Measurements from ENCODE around the gene RNF38.
"Not testable (repeated sequence)": the region's sequence is repeated elsewhere in the genome, so short reads cannot be mapped to it uniquely, and the experiment has no call there.

The RNF38 gene

DNA sequence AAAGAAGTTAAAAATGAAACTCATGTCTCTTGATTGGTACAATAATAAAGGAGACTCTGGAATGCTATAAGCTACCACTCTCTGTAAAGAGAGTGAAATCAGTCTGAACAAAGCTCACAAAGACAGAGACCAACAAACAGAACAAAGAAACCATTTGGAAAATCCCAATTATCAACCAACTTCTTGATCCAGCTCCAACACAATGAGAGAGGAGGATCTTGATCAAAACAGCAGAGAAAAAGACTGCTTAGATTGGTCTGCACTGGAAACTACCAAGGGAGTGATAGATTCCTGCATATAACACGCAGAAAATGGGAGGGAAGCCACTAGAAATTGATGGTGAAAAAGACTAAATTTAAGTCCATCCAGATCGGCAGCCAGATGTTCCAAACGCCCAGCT lies 23.1 kb upstream of the RNF38 start:
- Histone ChIP-seq H3K27ac (ENCODE audit: extremely low read depth, low read depth, low read length) (no peak overlapping the region), H3K4me3 (ENCODE audit: low read depth, low read length) (no peak overlapping the region), H3K4me1 (ENCODE audit: control insufficient read depth, insufficient read depth, low read length) (peaks cover 4% of the 10 kb centered on the region; the same call in 1 of the 2 replicates), H3K36me3 (ENCODE audit: control insufficient read depth in 2 of 2, insufficient read depth in 1 of 2, low read length in 2 of 2) (no peaks in the 10 kb centered on the region), H3K9me3 (ENCODE audit: control insufficient read depth, insufficient read depth, low read depth, low read length) (no peaks in the 10 kb centered on the region)
- no peak for TF ChIP-seq HOXC10 (CRISPR knock-in tag; IDR thresholded peaks at IDR 0.05)
- no peak for TF ChIP-seq ZNF747 (tag by site-specific recombination; IDR thresholded peaks at IDR 0.05)
- no peak for TF ChIP-seq ZNF654 (tag by site-specific recombination; IDR thresholded peaks at IDR 0.05; ENCODE audit: low read depth)
- TF ChIP-seq ZNF112 (tag by site-specific recombination; IDR thresholded peaks at IDR 0.05) = no peak
- no peak for TF ChIP-seq ZXDB (tag by site-specific recombination; IDR thresholded peaks at IDR 0.05)
- TF ChIP-seq OSR2 (tag by site-specific recombination; IDR thresholded peaks at IDR 0.05) = no peak
- no peak for TF ChIP-seq SP3 (tag by site-specific recombination; IDR thresholded peaks at IDR 0.05)
- TF ChIP-seq ZSCAN18 (tag by site-specific recombination; IDR thresholded peaks at IDR 0.05) = no peak
- TF ChIP-seq ZNF266 (tag by site-specific recombination; IDR thresholded peaks at IDR 0.05; ENCODE audit: low read depth) = no peak
- TF ChIP-seq ZNF146 (tag by site-specific recombination; IDR thresholded peaks at IDR 0.05) = no peak
- TF ChIP-seq, protein P1, sequence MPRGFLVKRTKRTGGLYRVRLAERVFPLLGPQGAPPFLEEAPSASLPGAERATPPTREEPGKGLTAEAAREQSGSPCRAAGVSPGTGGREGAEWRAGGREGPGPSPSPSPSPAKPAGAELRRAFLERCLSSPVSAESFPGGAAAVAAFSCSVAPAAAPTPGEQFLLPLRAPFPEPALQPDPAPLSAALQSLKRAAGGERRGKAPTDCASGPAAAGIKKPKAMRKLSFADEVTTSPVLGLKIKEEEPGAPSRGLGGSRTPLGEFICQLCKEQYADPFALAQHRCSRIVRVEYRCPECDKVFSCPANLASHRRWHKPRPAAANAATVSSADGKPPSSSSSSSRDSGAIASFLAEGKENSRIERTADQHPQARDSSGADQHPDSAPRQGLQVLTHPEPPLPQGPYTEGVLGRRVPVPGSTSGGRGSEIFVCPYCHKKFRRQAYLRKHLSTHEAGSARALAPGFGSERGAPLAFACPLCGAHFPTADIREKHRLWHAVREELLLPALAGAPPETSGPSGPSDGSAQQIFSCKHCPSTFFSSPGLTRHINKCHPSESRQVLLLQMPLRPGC (tag by site-specific recombination; IDR thresholded peaks at IDR 0.05) = no peak
- TF ChIP-seq ZNF292 (tag by site-specific recombination; IDR thresholded peaks at IDR 0.05; ENCODE audit: borderline replicate concordance, low read depth) = no peak
- ChIA-PET CTCF (interaction anchor here (0.6 to 4.2 kb wide), 7 partner anchors 13 to 513 kb away, joined by 3 to 31 read pairs (median 3); no protein-coding TSS in a partner anchor), POLR2A (no interaction called here)

- ChIA-PET POLR2A (no interaction called here), CTCF (interaction anchor here (0.8 to 5.2 kb wide), 3 partner anchors 10 to 33 kb away, joined by 3 to 67 read pairs (median 4); no protein-coding TSS in a partner anchor)
- Histone ChIP-seq H3K9me3 (ENCODE audit: control insufficient read depth, insufficient read depth, low read depth, low read length) (no peaks in the 10 kb centered on the region), H3K27ac (ENCODE audit: extremely low read depth, low read depth, low read length) (no peak overlapping the region), H3K36me3 (ENCODE audit: control insufficient read depth in 2 of 2, insufficient read depth in 1 of 2, low read length in 2 of 2) (no peaks in the 10 kb centered on the region), H3K4me1 (ENCODE audit: control insufficient read depth, insufficient read depth, low read length) (peaks cover 4% of the 10 kb centered on the region; the same call in 1 of the 2 replicates), H3K4me3 (ENCODE audit: low read depth, low read length) (no peak overlapping the region)
- TF ChIP-seq HOXA7 (CRISPR knock-in tag; IDR thresholded peaks at IDR 0.05; ENCODE audit: borderline replicate concordance) = no peak
- TF ChIP-seq ZNF670 (tag by site-specific recombination; IDR thresholded peaks at IDR 0.05; ENCODE audit: low read depth) = no peak
- TF ChIP-seq ZNF157 (tag by site-specific recombination; IDR thresholded peaks at IDR 0.05) = no peak
Observed at GRCh38 chr9:36416890-36417289, 16.8 kb upstream of the RNF38 start.

DNA sequence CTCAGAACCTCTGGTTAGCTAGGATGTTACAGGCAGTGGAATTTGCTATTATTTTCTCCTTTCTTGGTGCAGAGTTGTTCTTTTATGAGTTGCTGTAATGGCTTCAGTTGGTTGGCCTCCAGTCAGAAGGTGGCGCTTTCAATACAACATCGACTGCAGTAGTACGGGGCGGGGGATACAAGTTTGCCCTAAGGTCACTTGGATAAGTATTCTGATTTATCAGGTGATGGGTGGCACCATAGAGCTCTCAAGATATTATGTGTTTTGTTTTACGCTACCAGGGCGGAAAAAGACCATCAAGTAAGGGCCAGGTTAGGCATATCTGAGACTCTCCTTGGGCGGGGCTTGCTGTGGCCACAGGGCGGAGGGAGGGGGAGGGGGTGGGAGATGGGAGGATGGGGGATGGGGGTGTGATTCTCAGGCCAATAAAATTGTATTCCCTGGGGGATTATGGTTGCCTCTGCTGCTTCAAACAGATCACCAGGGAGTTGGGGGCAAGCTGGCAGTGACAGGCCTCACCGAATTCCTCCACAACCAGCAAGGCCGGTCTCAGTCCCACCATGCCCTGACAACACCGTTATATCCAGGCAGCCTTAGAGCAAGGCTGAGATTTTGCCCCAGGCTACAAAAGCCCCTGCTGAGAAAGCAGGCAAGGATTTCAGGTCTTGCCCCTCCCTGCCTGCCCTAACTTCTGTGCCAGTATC lies 15.9 kb upstream of the RNF38 start:
- peaks cover 4% of the 10 kb centered on the region; the same call in 1 of the 2 replicates for H3K4me1 ChIP-seq (ENCODE audit: control insufficient read depth, insufficient read depth, low read length)
- POLR2A ChIA-PET = no interaction called here
- no peaks in the 10 kb centered on the region for H3K9me3 ChIP-seq (ENCODE audit: control insufficient read depth, insufficient read depth, low read depth, low read length)
- no peak overlapping the region for H3K27ac ChIP-seq (ENCODE audit: extremely low read depth, low read depth, low read length)
- no peak overlapping the region for H3K4me3 ChIP-seq (ENCODE audit: low read depth, low read length)
- no peak for TF ChIP-seq SP7 (tag by site-specific recombination; IDR thresholded peaks at IDR 0.05)
- TF ChIP-seq ZNF146 (tag by site-specific recombination; IDR thresholded peaks at IDR 0.05) = no peak
- TF ChIP-seq ZNF354C (tag by site-specific recombination; IDR thresholded peaks at IDR 0.05; ENCODE audit: borderline replicate concordance, low read depth) = no peak
- TF ChIP-seq TCF7L2 (IDR thresholded peaks at IDR 0.05; ENCODE audit: borderline replicate concordance, low read depth, low read length) = no peak
- CTCF ChIA-PET = interaction anchor here (0.5 to 5.2 kb wide), 5 partner anchors 9 to 571 kb away, joined by 3 to 67 read pairs (median 4); no protein-coding TSS in a partner anchor
- H3K36me3 ChIP-seq (ENCODE audit: control insufficient read depth in 2 of 2, insufficient read depth in 1 of 2, low read length in 2 of 2) = no peaks in the 10 kb centered on the region; a peak in 1 of 3 replicates

DNA sequence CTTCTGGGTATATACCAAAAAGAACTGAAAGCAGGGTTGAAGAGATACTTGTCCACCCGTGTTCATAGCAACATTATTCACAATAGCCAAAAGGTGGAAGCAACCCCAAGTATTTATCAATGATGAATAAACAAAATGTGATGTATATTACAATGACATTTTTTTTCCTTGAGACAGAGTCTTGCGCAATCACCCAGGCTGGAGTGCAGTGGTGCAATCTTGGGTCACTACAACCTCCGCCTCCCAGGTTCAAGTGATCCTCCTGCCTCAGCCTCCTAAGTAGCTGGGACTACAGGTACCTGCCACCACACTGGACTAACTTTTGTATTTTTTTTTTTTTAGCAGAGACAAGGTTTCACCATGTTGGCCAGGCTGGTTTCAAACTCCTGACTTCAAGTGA lies 11.3 kb upstream of the RNF38 start:
- H3K9me3 ChIP-seq (ENCODE audit: control insufficient read depth, insufficient read depth, low read depth, low read length); H3K4me1 ChIP-seq (ENCODE audit: control insufficient read depth, insufficient read depth, low read length); H3K4me3 ChIP-seq (ENCODE audit: low read depth, low read length); H3K27ac ChIP-seq (ENCODE audit: extremely low read depth, low read depth, low read length); POLR2A ChIA-PET; H3K36me3 ChIP-seq (ENCODE audit: control insufficient read depth in 2 of 2, insufficient read depth in 1 of 2, low read length in 2 of 2): not testable (repeated sequence)
- CTCF ChIA-PET = interaction anchor here (0.8 kb wide), 1 partner anchor 39 kb away, joined by 6 read pairs; no protein-coding TSS in a partner anchor

Measured in HEK293 (cell line).